NOMO-1 treated with DMSO at 0.1 percent for 48 hours (cell line): ENCODE measurements around the gene DDAH2.
"Not testable (repeated sequence)": the region's sequence is repeated elsewhere in the genome, so short reads cannot be mapped to it uniquely, and the experiment has no call there.

ENCODE experiments used
- DNase-seq: peaks from one replicate; lab custom pipeline; 2025; ENCODE audit not compliant: unreplicated experiment; lab: John Stamatoyannopoulos, UW

DDAH2 gene

DNA sequence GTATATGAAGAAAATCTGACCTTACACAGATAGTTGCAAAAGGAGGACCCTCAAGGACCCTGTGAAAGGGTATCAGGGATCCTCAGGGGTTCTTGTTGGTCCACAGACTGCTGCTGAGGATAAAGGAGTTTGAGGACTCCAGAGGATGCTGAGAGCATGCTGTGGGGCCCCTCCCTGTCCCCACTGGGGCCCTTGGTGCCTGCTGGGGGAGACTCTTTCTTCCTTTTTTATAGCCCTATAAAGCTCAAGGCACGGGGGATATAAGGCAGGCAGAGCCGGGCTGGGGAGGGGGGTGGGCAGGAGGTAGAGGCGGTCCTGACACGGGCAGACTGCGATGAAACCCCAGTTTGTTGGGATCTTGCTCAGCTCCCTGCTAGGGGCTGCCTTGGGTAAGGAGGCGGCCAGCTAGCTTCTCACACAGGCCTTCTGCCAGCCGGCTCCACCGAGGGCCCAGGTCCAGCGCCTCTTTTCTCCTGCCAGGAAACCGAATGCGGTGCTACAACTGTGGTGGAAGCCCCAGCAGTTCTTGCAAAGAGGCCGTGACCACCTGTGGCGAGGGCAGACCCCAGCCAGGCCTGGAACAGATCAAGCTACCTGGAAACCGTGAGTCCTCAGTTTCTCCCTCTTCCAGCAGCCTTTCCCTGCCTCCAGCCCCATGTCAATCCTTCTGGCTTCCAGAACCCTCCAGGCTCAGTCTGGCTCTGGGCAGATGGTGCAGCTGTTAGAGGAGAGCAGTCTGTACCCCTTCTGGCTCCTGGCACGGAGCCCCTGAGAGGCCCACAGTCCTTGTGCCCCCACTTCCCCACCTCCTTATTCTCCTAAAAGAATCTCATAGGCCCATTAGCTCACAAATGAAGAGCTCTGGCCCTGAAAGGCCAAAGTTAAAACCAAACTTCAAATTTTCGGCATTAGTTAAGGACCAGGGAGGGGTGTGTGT, 13.8 kb downstream of the DDAH2 start, which contains the start of gene LY6G6D:
Gene LY6G6D, plus strand, starts transcription at position 327 of the 937 bp plus-strand sequence. Its CDS starts 8 bp downstream, at position 335.
- no peak for DNase-seq

DNA sequence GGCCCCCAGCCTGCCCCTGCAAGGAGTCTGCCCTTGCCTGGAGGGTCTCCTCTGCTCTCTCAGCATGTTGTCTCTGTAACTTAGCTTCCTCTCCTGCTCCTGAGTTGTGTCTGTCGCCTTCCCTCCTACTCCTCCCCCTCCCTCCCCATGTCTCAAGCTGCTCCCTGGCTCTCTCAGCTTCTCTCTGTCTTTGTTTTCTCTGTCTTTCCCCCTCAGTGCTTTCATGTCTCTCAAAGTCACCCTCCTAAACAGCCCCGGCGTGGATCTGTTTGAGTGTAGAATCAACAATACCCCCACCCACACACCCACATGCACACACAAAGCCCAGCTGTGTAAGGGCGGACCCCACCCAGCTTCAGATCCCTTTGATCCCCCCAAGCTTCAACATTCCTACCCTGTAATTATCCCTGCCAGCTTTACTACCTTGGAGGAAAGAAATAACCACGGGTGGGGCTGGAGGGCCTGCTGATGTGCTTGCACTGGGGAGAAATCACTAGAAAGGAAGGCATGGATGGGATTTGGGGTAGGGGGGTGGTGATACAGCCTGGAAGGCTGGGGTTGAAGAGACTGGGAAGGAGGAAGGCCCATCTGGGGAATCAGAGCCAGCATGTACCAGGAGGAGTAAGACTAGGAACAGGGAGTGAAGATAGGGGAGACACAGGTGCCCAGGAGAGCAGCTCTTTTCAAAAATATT, 15.0 kb downstream of the DDAH2 start:
- no peak for DNase-seq

GRCh38 chr6:31713465-31713864, 15.6 kb downstream of the DDAH2 start:
- DNase-seq, result no peak

- no peak for DNase-seq
Observed at GRCh38 chr6:31712296-31712695, 16.8 kb downstream of the DDAH2 start.

DNA sequence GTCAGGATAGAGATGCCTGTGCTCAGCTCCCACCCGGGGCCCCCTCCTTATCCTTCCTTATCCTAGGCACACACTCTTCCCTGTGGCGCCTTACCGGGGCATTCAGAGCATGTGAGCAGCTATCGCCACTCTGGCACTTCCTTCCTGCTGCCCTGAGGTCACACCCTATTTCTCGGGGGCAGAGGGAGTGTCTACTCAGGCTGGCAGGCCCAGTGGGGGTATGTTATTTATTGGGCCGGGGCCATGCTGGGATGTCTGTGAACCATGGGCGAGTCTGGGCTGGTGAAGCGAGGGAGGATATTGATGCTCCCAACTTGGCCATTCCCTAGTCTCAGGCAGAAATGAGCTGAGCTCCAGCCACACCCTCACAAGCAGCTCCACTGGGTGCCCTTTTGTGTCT, 17.9 kb downstream of the DDAH2 start:
- DNase-seq, result peak; percentile 12

DNA sequence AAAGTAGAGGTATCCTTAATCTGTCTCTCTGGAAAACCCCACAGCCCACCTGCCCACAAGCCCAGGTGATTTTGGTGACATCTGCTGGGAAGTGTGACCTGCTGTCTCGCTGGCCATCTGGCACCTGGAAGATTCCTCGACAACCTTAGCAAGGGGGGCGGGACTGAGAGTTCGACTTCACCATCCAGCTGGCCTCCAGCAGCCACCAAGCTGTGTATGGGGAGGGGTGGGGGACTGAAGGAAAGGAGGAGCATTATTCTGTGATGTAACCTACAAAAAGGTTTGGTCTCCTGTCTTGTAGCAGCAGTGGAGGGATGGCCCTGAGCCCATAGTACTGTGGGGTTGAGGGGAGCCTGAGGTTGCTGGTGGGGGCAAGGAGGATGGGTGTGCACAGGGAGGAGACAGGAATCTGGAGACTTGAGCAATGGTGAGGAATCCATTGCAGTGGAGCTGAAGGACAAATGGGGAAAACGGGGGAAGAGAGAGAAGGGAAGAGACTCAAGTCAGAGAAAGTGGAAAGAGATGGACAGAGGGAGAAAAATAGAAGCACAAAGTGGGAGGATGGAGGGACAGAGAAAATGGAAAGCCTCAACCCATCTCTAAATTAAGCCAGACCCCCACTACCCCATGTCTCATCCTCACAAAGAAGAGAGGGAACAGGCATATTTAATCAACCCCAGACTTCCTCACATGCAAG, 18.4 kb downstream of the DDAH2 start:
- no peak for DNase-seq

DNA sequence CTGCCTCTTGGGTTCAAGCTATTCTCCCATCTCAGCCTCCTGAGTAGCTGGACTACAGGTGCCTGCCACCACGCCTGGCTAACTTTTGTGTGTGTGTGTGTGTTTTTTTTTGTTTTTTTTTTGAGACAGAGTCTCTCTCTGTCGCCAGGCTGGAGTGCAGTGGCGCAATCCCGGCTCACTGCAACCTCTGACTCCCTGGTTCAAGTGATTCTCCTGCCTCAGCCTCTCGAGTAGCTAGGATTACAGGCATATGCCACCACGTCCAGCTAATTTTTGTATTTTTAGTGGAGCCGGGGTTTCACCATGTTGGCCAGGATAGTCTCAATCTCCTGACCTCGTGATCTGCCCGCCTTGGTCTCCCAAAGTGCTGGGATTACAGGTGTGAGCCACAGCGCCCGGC, 19.9 kb downstream of the DDAH2 start:
- DNase-seq, result not testable (repeated sequence)

DNA sequence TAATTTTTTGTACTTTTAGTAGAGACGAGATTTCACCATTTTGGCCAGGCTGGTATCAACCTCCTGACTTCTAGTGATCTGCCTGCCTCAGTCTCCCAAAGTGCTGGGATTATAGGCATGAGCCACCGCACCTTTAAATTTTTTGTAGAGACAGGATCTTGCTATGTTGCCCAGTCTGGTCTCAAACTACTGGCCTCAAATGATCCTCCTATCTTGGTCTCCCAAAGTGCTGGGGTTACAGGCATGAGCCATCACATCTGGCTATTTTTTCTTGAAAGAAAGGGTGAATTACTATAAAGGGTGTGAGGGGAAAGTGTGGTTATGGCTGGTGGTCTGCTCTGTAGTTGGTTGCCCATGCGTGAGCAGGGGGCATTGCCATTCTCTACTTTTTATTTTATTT, 20.9 kb downstream of the DDAH2 start:
- no peak for DNase-seq

DNA sequence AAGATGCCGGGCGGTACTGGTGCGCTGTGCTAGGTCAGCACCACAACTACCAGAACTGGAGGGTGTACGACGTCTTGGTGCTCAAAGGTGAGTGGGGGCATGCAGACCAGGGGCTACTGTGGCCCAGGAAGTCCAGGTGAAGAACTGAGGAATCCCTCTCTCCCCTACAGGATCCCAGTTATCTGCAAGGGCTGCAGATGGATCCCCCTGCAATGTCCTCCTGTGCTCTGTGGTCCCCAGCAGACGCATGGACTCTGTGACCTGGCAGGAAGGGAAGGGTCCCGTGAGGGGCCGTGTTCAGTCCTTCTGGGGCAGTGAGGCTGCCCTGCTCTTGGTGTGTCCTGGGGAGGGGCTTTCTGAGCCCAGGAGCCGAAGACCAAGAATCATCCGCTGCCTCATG, 21.4 kb downstream of the DDAH2 start:
- DNase-seq, result no peak

DNA sequence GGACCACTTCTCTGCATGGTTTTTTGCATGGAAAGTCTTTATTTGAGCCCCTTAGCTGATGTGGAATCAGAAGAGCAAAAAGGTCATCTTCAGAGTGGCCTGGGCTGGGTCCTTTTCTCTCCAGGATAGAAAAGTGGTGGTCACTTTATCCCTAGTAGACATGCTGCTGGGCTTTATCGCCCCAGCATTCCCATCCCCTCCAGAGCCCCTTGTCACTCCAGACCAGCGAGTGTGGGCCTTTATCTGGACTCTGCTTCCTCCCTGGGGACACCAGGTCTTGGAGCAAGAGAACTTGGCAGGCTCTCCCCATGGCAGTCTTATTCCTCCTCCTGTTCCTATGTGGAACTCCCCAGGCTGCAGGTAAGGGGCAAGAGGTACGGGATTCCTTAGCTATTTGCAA, 22.5 kb downstream of the DDAH2 start, which contains the start of gene LY6G6F:
Gene LY6G6F, plus strand, starts transcription at position 268 of the 400 bp plus-strand sequence. Its CDS starts 41 bp downstream, at position 309.
- no peak for DNase-seq

GRCh38 chr6:31705931-31706330, 23.2 kb downstream of the DDAH2 start:
- DNase-seq, result no peak

DNA sequence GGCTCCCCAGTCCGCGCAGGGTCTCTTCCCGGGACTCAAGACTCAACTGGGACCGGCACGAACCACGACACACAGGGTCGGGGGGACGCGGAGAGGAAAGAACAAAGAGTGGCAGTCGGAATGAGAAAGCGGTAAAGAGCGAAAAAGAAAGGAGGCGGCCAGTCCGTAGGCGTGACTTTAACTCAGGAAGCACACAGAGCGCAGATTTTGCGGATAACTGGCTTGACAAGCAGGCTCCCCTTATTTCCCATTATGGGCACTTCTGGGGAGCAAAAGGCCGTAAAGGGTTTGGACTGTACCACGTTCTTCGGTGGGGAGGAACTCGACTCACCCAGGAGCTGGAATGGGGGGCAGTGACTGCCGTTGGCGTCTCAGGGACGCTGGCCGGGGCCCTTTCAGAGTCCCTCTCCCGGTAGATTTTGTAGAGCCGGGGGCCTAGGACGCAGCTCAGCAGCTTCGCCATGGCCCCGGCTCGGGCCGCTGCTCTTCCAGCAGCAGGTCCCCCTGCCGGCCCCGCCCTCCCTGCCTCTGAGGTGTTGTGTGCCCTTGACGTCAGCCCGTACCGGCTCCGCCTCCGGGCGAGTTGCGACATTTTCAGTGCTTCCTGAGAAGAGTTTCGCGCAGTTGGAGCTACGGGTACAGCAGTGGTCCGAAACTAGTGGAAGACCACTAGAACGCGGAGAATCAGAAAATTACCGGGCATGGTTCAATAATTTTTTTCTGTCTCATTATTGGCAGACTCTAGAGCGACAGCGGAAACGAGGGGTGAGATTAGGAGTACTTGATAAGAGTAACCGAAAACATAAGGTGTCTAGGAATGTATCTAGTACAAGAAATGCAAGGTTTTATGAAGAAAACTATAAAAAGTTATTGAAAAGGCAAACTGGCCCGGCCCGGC, 26.0 kb downstream of the DDAH2 start, which contains the start of gene ABHD16A:
Gene ABHD16A, minus strand, starts transcription at position 506 of the 898 bp plus-strand sequence. Its CDS starts 43 bp downstream, at position 463.
- peak; percentile 98 for DNase-seq

GRCh38 chr6:31702405-31702818, 26.7 kb downstream of the DDAH2 start:
- no peak for DNase-seq

GRCh38 chr6:31701666-31702404, 27.3 kb downstream of the DDAH2 start:
- no peak for DNase-seq

GRCh38 chr6:31700740-31701401, 28.2 kb downstream of the DDAH2 start:
- DNase-seq, result no peak

GRCh38 chr6:31697555-31697954, 31.5 kb downstream of the DDAH2 start:
- DNase-seq, result no peak

- DNase-seq, result no peak
Observed at GRCh38 chr6:31693535-31693934, 35.6 kb downstream of the DDAH2 start.

DNA sequence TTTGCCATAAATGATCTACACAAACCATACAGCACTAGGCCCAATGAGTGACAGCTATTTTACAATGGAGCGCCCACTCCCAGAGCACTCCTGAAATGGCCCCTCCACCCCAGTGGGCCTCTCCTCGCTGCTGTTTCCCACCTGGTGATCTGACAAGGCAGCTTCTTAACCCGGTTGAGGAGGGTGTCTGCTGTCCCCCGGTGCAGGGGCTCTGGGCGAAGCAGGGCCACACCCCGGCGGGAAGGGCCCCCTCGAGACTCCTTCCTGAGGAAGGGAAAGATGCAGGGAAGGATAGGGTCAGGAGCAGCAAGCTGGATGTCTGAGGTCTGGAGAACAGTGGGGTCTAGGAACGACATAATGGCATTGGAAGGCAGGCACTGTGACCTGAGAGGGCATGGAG, 36.2 kb downstream of the DDAH2 start:
- DNase-seq, result no peak

DNA sequence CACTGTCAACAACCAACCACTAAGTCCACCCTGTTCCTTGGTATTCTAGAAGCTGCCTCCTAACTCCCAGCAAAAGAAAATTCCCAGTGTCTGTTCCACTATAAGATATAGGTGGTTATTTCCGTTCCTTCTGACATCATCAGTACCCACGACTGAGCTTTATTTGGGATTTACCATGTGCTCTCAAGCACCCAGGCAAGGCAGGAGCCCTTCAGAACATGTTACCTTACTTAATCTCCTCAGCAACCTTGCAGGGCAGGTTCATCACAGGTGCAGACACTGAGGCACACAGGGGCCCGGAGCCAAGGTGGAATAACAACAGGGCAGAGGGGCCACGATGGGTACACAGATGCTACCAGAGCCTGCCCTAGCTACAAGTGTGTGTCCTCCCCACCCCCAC, 36.7 kb downstream of the DDAH2 start:
- DNase-seq, result no peak
